ENCODE data around the gene DLG3.

The DLG3 gene

DNA sequence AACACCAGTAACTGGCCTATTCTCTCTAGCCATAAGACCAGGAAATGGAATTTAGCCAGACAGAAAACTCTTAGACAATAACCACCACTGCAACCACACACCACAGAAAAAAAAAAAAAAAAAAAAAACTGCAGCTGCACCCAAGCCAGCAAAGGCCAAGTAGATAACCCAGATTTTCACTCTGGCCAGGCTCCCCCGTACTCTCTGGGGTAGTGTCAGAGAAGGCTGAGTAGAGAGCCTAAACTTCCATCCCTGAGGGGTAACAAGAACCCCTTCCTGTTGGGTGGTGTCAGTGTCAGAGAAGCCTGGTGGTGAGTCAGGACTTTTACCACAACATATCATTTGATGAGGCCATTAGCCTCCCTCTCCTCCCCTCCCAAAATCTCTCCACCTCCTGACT is 5.6 kb upstream of the DLG3 start:
- no peaks in the 10 kb centered on the region for H3K36me3 ChIP-seq (replicated peaks)
- H3K27ac ChIP-seq, result no peak overlapping the region
- TF ChIP-seq, protein P1, sequence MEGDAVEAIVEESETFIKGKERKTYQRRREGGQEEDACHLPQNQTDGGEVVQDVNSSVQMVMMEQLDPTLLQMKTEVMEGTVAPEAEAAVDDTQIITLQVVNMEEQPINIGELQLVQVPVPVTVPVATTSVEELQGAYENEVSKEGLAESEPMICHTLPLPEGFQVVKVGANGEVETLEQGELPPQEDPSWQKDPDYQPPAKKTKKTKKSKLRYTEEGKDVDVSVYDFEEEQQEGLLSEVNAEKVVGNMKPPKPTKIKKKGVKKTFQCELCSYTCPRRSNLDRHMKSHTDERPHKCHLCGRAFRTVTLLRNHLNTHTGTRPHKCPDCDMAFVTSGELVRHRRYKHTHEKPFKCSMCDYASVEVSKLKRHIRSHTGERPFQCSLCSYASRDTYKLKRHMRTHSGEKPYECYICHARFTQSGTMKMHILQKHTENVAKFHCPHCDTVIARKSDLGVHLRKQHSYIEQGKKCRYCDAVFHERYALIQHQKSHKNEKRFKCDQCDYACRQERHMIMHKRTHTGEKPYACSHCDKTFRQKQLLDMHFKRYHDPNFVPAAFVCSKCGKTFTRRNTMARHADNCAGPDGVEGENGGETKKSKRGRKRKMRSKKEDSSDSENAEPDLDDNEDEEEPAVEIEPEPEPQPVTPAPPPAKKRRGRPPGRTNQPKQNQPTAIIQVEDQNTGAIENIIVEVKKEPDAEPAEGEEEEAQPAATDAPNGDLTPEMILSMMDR (IDR thresholded peaks at IDR 0.05; ENCODE audit: low read depth, low read length, missing control alignments), result peak; percentile 4
- H3K4me3 ChIP-seq (ENCODE audit: low read depth, low read length), result no peak overlapping the region
- no peak for DNase-seq
- no peaks in the 10 kb centered on the region for H3K27me3 ChIP-seq (replicated peaks)
- in situ Hi-C loops (cut with HindIII; ENCODE audit: low pct_ligation_motif_present, low sequenced_read_pairs), result no loop called here

DNA sequence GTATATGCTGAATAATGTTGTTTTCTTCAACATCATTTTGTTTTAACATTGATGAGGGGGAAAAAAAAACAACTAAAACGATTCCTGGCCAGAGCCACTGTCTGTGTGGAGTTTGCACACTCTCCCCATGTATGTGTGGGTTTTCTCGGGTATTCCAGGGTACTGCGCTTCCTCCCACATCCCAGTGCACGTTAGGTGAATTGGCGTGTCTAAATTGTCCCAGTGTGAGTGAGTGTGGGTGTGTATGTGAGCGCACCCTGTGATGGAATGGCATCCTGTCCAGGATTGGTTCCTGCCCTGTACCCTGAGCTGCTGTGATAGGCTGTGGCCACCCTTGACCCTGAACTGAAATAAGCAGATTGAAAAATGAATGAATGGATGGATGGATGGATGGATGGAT is 2.4 kb upstream of the DLG3 start:
- TF ChIP-seq, protein P1 (IDR thresholded peaks at IDR 0.05; ENCODE audit: low read depth, low read length, missing control alignments), result no peak
- DNase-seq, result no peak
- no peak overlapping the region for H3K4me3 ChIP-seq (ENCODE audit: low read depth, low read length)
- no peak overlapping the region for H3K27ac ChIP-seq
- H3K27me3 ChIP-seq (replicated peaks), result peaks cover 2% of the 10 kb centered on the region
- in situ Hi-C loops (cut with HindIII; ENCODE audit: low pct_ligation_motif_present, low sequenced_read_pairs), result no loop called here
- no peaks in the 10 kb centered on the region for H3K36me3 ChIP-seq (replicated peaks)

DNA sequence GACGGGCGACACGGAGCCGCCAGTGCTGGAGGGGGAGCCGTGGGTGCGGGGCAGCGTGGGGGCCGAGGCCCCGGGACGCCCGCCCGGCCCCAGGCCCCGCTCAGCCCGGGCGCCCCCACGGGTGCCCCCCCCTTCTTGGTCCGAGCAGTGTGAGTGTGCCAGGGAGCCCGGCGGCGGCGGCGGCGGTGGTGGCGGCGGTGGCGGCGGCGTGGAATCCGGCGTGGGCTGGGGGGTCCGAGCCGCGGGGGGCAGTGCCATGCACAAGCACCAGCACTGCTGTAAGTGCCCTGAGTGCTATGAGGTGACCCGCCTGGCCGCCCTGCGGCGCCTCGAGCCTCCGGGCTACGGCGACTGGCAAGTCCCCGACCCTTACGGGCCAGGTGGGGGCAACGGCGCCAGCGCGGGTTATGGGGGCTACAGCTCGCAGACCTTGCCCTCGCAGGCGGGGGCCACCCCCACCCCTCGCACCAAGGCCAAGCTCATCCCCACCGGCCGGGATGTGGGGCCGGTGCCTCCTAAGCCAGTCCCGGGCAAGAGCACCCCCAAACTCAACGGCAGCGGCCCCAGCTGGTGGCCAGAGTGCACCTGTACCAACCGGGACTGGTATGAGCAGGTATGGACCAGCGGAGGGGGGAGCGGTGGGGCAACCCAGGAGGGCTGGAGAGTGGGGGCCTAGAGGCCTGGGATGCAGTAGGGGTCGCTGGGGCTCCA is 466 bp downstream of the DLG3 start:
- no peak overlapping the region for H3K4me3 ChIP-seq (ENCODE audit: low read depth, low read length)
- in situ Hi-C loops (cut with HindIII; ENCODE audit: low pct_ligation_motif_present, low sequenced_read_pairs), result no loop called here
- DNase-seq, result no peak

DNA sequence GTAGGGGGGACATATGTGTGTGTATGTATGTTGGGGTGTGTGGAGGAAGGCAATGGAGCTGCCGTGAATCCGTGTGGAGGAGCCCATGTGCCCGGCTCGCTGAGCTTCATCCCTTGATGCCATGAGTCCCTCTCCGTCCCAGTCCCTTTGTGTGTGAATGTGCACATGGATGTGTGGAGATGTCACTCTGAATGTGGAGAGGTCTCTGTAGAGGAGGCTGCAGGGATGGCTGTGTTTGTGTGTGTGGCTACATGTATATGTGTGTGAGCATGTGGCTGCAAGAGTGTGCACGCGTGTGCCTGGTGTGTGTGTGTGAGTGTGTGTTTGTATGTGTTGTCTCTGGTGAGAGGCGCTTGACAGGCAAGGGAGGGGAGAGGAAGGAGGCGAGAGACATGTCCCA is 1.3 kb downstream of the DLG3 start:
- Histone ChIP-seq H3K4me3 (ENCODE audit: low read depth, low read length) (no peak overlapping the region), H3K36me3 (replicated peaks) (no peaks in the 10 kb centered on the region), H3K27me3 (replicated peaks) (peaks cover 2% of the 10 kb centered on the region), H3K27ac (no peak overlapping the region)
- in situ Hi-C loops (cut with HindIII; ENCODE audit: low pct_ligation_motif_present, low sequenced_read_pairs), result no loop called here
- TF ChIP-seq, protein P1 (IDR thresholded peaks at IDR 0.05; ENCODE audit: low read depth, low read length, missing control alignments), result no peak
- no peak for DNase-seq

More for the DNA sequence above, 466 bp downstream of the DLG3 start:
- TF ChIP-seq, protein P1 (IDR thresholded peaks at IDR 0.05; ENCODE audit: low read depth, low read length, missing control alignments), result no peak
- Histone ChIP-seq H3K36me3 (replicated peaks) (no peaks in the 10 kb centered on the region), H3K27ac (no peak overlapping the region), H3K27me3 (replicated peaks) (peaks cover 2% of the 10 kb centered on the region)

DNA sequence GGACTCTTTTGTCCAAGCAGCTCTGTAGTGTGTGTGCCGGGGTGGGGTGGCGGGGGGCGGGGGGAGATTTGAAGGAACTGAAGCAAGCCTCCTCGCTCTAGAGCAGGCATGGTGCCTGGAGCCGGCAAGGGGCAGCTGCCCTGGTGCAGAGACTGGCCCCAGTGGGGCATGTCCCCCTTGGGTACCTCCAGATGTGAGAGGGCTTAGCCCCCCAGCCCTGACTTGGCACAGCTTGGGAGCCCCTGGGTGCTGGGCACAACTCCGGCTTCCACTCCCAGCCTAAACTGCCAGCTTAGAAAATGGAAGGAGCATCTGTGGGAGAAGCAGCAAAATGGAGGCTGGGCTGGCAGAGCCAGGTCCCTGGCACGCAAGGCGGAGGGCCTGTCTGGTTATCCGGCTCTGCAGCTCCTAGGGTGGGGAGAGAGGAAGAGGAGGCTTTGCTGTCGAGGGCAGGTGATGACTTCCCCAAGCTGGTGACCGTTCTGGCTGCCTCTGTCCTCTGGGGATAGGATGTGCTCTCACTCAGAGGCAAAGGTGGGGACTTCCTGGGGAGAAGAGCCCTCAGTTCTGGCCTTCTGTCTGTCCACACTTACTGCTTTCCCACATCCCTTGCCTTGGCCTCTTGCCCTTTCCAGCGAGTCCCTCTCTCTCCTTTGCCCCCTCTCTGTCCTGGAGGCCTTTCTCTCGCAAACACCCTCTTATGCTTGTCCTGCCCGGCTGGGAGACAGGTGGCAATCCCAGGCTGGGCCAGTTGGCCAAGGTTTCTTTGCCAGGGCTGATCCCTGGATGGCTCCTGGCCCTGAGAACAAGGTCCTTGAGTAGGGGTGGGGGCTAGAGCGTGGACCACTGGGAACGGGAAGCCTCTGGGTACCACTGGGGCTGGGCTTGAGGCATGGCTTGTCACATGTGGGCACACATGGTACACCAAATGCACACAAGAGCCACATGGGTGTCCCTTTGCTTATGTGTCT is 2.0 kb downstream of the DLG3 start:
- Histone ChIP-seq H3K36me3 (replicated peaks) (no peaks in the 10 kb centered on the region), H3K27me3 (replicated peaks) (peaks cover 2% of the 10 kb centered on the region), H3K4me3 (ENCODE audit: low read depth, low read length) (no peak overlapping the region), H3K27ac (no peak overlapping the region)
- TF ChIP-seq, protein P1 (IDR thresholded peaks at IDR 0.05; ENCODE audit: low read depth, low read length, missing control alignments), result no peak
- in situ Hi-C loops (cut with HindIII; ENCODE audit: low pct_ligation_motif_present, low sequenced_read_pairs), result no loop called here
- no peak for DNase-seq

All from brain microvascular endothelial cell (primary cell).